K562 (cell line): Measurements from ENCODE around the gene INO80. TPM values are rescaled to one million over a fixed set of nuclear protein-coding genes. Genes with fewer than 3 reads are reported as not detected.

Experiments
- ADNP ChIP-seq: fragments of 200-800 bp; sonication (Bioruptor generic); IDR thresholded peaks from 2 replicates; pipeline ENCODE4 v1.6.1; 2016; ENCODE audit warnings: missing genetic modification characterization, missing compliant biosample characterization
- ARID3B ChIP-seq: fragments of 250-450 bp; sonication (Bioruptor Pico); IDR thresholded peaks from 2 replicates; pipeline ENCODE4 v1.4.0; 2020; ENCODE audit warnings: borderline replicate concordance
- BCLAF1 ChIP-seq, 2 experiments: fragments of 450-650 bp in 1 of 2; IDR thresholded peaks; 2 replicates each; pipeline ENCODE4 v1.6.1; 2011 to 2017; ENCODE audit warnings: low read depth in 2 of 2, antibody characterized with exemption in 1 of 2, borderline replicate concordance in 1 of 2, low read length in 1 of 2, mild to moderate bottlenecking in 1 of 2, mixed read lengths in 1 of 2; ENCODE audit not compliant: control insufficient read depth in 1 of 2
- CBFA2T2 ChIP-seq: fragments of 450-650 bp; conservative IDR thresholded peaks from 2 replicates; pipeline ENCODE4 v1.6.1; 2017; ENCODE audit warnings: mild to moderate bottlenecking
- CREB3L1 ChIP-seq: fragments of 450-650 bp; IDR thresholded peaks from 2 replicates; pipeline ENCODE4 v1.6.1; 2014; ENCODE audit warnings: low read depth, mild to moderate bottlenecking, moderate library complexity, borderline replicate concordance
- CREB5 ChIP-seq: fragments of 250-450 bp; sonication (Bioruptor Pico); IDR thresholded peaks from 2 replicates; pipeline ENCODE4 v1.5.0; 2020; ENCODE audit warnings: mild to moderate bottlenecking
- MXD1 ChIP-seq: fragments of 250-450 bp; sonication (Bioruptor Pico); IDR thresholded peaks from 2 replicates; pipeline ENCODE4 v1.8.0; 2021; ENCODE audit warnings: borderline replicate concordance, mild to moderate bottlenecking, moderate library complexity; ENCODE audit not compliant: poor library complexity, severe bottlenecking
- NCOA4 ChIP-seq: fragments of 450-650 bp; IDR thresholded peaks from 2 replicates; pipeline ENCODE4 v1.6.1; 2018; ENCODE audit warnings: mild to moderate bottlenecking; ENCODE audit not compliant: partially characterized antibody
- PHF8 ChIP-seq: fragments of 200-600 bp; sonication (generic); IDR thresholded peaks from 2 replicates; pipeline ENCODE4 v1.6.1; 2012; ENCODE audit warnings: mixed run types, mild to moderate bottlenecking, inconsistent platforms, low read length, moderate library complexity, borderline replicate concordance
- RBFOX2 ChIP-seq: fragments of 200-400 bp; formaldehyde crosslinking; IDR thresholded peaks from 2 replicates; pipeline ENCODE4 v1.6.1; 2017; ENCODE audit warnings: low read depth, mild to moderate bottlenecking, low read length, moderate library complexity
- RNF219 ChIP-seq: fragments of 250-450 bp; sonication (Bioruptor Pico); IDR thresholded peaks from 2 replicates; pipeline ENCODE4 v1.5.0; 2022; ENCODE audit warnings: mild to moderate bottlenecking
- TAF15 ChIP-seq: fragments of 200-400 bp; formaldehyde crosslinking; IDR thresholded peaks from 2 replicates; pipeline ENCODE4 v1.6.1; 2017; ENCODE audit warnings: mild to moderate bottlenecking, low read depth, low read length, moderate library complexity
- ZBTB1 ChIP-seq: sonication (generic); formaldehyde crosslinking; IDR thresholded peaks from 2 replicates; pipeline ENCODE4 v1.8.1; 2023; ENCODE audit warnings: missing genetic modification reagents, low read depth, mild to moderate bottlenecking, borderline replicate concordance
- ZNF217 ChIP-seq: sonication (generic); formaldehyde crosslinking; IDR thresholded peaks from 2 replicates; pipeline ENCODE4 v1.8.0; 2022; ENCODE audit warnings: mild to moderate bottlenecking, missing genetic modification reagents
- ZZZ3 ChIP-seq: fragments of 450-650 bp; IDR thresholded peaks from 2 replicates; pipeline ENCODE4 v1.6.1; 2016; ENCODE audit warnings: antibody characterized with exemption, mild to moderate bottlenecking, moderate library complexity
- polyA plus RNA-seq, 8 experiments: library from polyadenylated mRNA; depleted of rRNA in 4 of 8; stranded (reverse) in 5 of 8; unstranded in 3 of 8; fragments of >200 nt; fragmentation: Nextera tagmentation in 2 of 8; fragmentation: Illumina TruSeq in 1 of 8; extraction: Ambion mirVana in 2 of 8; extraction: Trizol in 1 of 8; gene quantifications; 2 replicates each; pipeline versions ENCODE4 v1.2.1 to v1.2.3, GENCODE V29; 2011 to 2014; ENCODE audit warnings: inconsistent platforms in 1 of 8, missing spikeins in 1 of 8
- total RNA-seq, 7 experiments: library from RNA; depleted of rRNA in 6 of 7; stranded (reverse); fragments of >200 nt in 6 of 7; fragmentation: Illumina TruSeq in 2 of 7; extraction: Trizol in 2 of 7; gene quantifications; 2 replicates each; pipeline versions ENCODE4 v1.2.1 to v1.2.3, GENCODE V29; 2011 to 2021; ENCODE audit warnings: low replicate concordance in 1 of 7

INO80 gene
- total and polyA plus RNA-seq, 9 of the 15 experiments (the other 6 are each of a cell fraction or from before 2014, with no cell fraction given) = 1.1 to 25.7 (median 19.9) TPM

- no peak for TF ChIP-seq RBFOX2
- TF ChIP-seq ADNP (tag) = no peak
- no peak for TF ChIP-seq TAF15
- no peak for TF ChIP-seq ARID3B (CRISPR knock-in tag)
- no peak for TF ChIP-seq CBFA2T2
- no peak for TF ChIP-seq MXD1 (CRISPR knock-in tag)
- TF ChIP-seq ZZZ3 = no peak
- TF ChIP-seq RNF219 = no peak
- no peak for TF ChIP-seq CREB3L1
- no peak for TF ChIP-seq ZNF217 (CRISPR knock-in tag)
- no peak for TF ChIP-seq NCOA4
- TF ChIP-seq ZBTB1 = no peak
- TF ChIP-seq CREB5 (CRISPR knock-in tag) = no peak
- no peak for TF ChIP-seq BCLAF1 (IDR thresholded peaks at IDR 0.05; ENCODE audit: borderline replicate concordance in 1 of 2, control insufficient read depth in 1 of 2, low read depth in 2 of 2, low read length in 1 of 2)
- no peak for TF ChIP-seq PHF8
Measured at GRCh38 chr15:40929660-40930429, 186.2 kb downstream of the INO80 start (continued).
